ENCODE measurements around the gene VWCE.

The VWCE gene

DNA sequence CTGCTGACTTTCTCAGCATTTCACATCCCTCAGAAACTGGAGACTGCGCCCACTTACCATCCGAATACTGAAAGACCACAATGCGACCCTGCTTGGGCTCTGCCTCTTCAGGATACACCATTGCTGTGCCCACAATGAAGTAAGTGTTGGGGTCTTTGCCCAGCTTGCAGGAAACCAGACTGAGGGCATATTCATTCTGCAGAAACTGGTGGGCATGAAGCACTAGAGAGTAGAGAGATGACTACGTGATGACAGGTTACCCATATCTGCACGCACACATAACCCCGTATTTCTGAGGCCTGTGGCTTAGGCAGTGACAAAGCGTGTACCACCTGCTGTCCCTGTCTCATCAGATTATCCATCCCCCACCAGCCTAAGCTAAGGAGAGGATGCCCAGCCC lies 14.6 kb upstream of the VWCE start:
- Histone ChIP-seq H3K36me3 (ENCODE audit: control insufficient read depth, low read length) (peaks cover 96% of the 10 kb centered on the region), H3K9me3 (ENCODE audit: control insufficient read depth, insufficient read depth, low read length) (no peaks in the 10 kb centered on the region), H3K27me3 (ENCODE audit: control insufficient read depth, low read length) (no peaks in the 10 kb centered on the region), H3K79me2 (ENCODE audit: control insufficient read depth, low read length) (no peaks in the 10 kb centered on the region), H3K4me2 (ENCODE audit: low read length) (no peak overlapping the region), H3K27ac (ENCODE audit: low read depth, low read length) (no peak overlapping the region), H3F3A (ENCODE audit: control insufficient read depth, insufficient read depth) (no peaks in the 10 kb centered on the region), H3K4me1 (ENCODE audit: control insufficient read depth, low read length) (no peaks in the 10 kb centered on the region), H3K9me2 (replicated peaks; ENCODE audit: control insufficient read depth, low read length) (no peaks in the 10 kb centered on the region), H4K20me1 (ENCODE audit: control insufficient read depth, insufficient read depth, low read depth, low read length) (no peaks in the 10 kb centered on the region), H3K4me3 (ENCODE audit: low read length) (no peak overlapping the region)
- TF ChIP-seq, protein P1, sequence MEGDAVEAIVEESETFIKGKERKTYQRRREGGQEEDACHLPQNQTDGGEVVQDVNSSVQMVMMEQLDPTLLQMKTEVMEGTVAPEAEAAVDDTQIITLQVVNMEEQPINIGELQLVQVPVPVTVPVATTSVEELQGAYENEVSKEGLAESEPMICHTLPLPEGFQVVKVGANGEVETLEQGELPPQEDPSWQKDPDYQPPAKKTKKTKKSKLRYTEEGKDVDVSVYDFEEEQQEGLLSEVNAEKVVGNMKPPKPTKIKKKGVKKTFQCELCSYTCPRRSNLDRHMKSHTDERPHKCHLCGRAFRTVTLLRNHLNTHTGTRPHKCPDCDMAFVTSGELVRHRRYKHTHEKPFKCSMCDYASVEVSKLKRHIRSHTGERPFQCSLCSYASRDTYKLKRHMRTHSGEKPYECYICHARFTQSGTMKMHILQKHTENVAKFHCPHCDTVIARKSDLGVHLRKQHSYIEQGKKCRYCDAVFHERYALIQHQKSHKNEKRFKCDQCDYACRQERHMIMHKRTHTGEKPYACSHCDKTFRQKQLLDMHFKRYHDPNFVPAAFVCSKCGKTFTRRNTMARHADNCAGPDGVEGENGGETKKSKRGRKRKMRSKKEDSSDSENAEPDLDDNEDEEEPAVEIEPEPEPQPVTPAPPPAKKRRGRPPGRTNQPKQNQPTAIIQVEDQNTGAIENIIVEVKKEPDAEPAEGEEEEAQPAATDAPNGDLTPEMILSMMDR (IDR thresholded peaks at IDR 0.05; ENCODE audit: low read depth, low read length, poor library complexity, severe bottlenecking) = no peak
- no peak for TF ChIP-seq EZH2phosphoT487 (IDR thresholded peaks at IDR 0.05; ENCODE audit: borderline replicate concordance, low read length)

DNA sequence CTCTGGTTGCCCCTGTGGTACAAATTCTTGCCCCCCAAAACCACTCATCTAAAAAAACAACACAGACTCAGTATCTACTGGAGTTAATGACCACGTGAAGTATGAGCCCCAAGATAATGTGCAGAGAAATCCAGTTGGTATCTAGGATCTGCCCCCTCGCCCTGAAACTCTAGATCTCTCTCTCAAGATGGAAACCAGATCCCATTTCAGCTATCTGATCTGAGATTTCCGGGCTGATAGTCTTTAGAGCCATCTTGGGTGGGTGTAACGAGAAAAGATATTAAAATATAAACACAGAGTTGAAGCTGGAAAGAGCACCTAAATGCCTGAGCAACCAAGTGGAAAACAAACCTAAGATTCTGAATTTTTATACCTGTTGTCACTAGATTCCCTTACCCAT lies 14.0 kb upstream of the VWCE start:
- TF ChIP-seq EZH2phosphoT487 (IDR thresholded peaks at IDR 0.05; ENCODE audit: borderline replicate concordance, low read length) = no peak
- TF ChIP-seq, protein P1 (IDR thresholded peaks at IDR 0.05; ENCODE audit: low read depth, low read length, poor library complexity, severe bottlenecking) = no peak
- Histone ChIP-seq H3K27me3 (ENCODE audit: control insufficient read depth, low read length) (no peaks in the 10 kb centered on the region), H3K4me3 (ENCODE audit: low read length) (no peak overlapping the region), H3K27ac (ENCODE audit: low read depth, low read length) (no peak overlapping the region), H3K9me3 (ENCODE audit: control insufficient read depth, insufficient read depth, low read length) (no peaks in the 10 kb centered on the region), H3K4me2 (ENCODE audit: low read length) (no peak overlapping the region), H3K9me2 (replicated peaks; ENCODE audit: control insufficient read depth, low read length) (no peaks in the 10 kb centered on the region), H3K4me1 (ENCODE audit: control insufficient read depth, low read length) (no peaks in the 10 kb centered on the region), H3K79me2 (ENCODE audit: control insufficient read depth, low read length) (no peaks in the 10 kb centered on the region), H3K36me3 (ENCODE audit: control insufficient read depth, low read length) (peaks cover 94% of the 10 kb centered on the region), H3F3A (ENCODE audit: control insufficient read depth, insufficient read depth) (no peaks in the 10 kb centered on the region), H4K20me1 (ENCODE audit: control insufficient read depth, insufficient read depth, low read depth, low read length) (no peaks in the 10 kb centered on the region)

- Histone ChIP-seq H3K4me3 (ENCODE audit: low read length) (no peak overlapping the region), H3K27ac (ENCODE audit: low read depth, low read length) (no peak overlapping the region), H3K27me3 (ENCODE audit: control insufficient read depth, low read length) (no peaks in the 10 kb centered on the region), H4K20me1 (ENCODE audit: control insufficient read depth, insufficient read depth, low read depth, low read length) (no peaks in the 10 kb centered on the region), H3K79me2 (ENCODE audit: control insufficient read depth, low read length) (no peaks in the 10 kb centered on the region), H3K36me3 (ENCODE audit: control insufficient read depth, low read length) (peaks cover 96% of the 10 kb centered on the region), H3K9me3 (ENCODE audit: control insufficient read depth, insufficient read depth, low read length) (no peaks in the 10 kb centered on the region), H3K4me2 (ENCODE audit: low read length) (no peak overlapping the region), H3F3A (ENCODE audit: control insufficient read depth, insufficient read depth) (no peaks in the 10 kb centered on the region), H3K4me1 (ENCODE audit: control insufficient read depth, low read length) (no peaks in the 10 kb centered on the region), H3K9me2 (replicated peaks; ENCODE audit: control insufficient read depth, low read length) (no peaks in the 10 kb centered on the region)
- TF ChIP-seq, protein P1 (IDR thresholded peaks at IDR 0.05; ENCODE audit: low read depth, low read length, poor library complexity, severe bottlenecking) = no peak
- no peak for TF ChIP-seq EZH2phosphoT487 (IDR thresholded peaks at IDR 0.05; ENCODE audit: borderline replicate concordance, low read length)
Observed at GRCh38 chr11:61307354-61307753, 12.2 kb upstream of the VWCE start.

- Histone ChIP-seq H3K27me3 (ENCODE audit: control insufficient read depth, low read length) (no peaks in the 10 kb centered on the region), H3K9me2 (replicated peaks; ENCODE audit: control insufficient read depth, low read length) (no peaks in the 10 kb centered on the region), H3K4me2 (ENCODE audit: low read length) (no peak overlapping the region), H3K27ac (ENCODE audit: low read depth, low read length) (no peak overlapping the region), H3K4me1 (ENCODE audit: control insufficient read depth, low read length) (no peaks in the 10 kb centered on the region), H3K79me2 (ENCODE audit: control insufficient read depth, low read length) (no peaks in the 10 kb centered on the region), H3F3A (ENCODE audit: control insufficient read depth, insufficient read depth) (no peaks in the 10 kb centered on the region), H3K4me3 (ENCODE audit: low read length) (no peak overlapping the region), H4K20me1 (ENCODE audit: control insufficient read depth, insufficient read depth, low read depth, low read length) (no peaks in the 10 kb centered on the region; the same call in 1 of the 2 replicates), H3K36me3 (ENCODE audit: control insufficient read depth, low read length) (peaks cover 96% of the 10 kb centered on the region), H3K9me3 (ENCODE audit: control insufficient read depth, insufficient read depth, low read length) (no peaks in the 10 kb centered on the region)
- TF ChIP-seq, protein P1 (IDR thresholded peaks at IDR 0.05; ENCODE audit: low read depth, low read length, poor library complexity, severe bottlenecking) = no peak
- no peak for TF ChIP-seq EZH2phosphoT487 (IDR thresholded peaks at IDR 0.05; ENCODE audit: borderline replicate concordance, low read length)
Observed at GRCh38 chr11:61306221-61306620, 11.1 kb upstream of the VWCE start.
